K562 (cell line): ENCODE measurements around the gene C1QTNF12.
"Not testable (repeated sequence)": the region's sequence is repeated elsewhere in the genome, so short reads cannot be mapped to it uniquely, and the experiment has no call there.

ENCODE experiments used
- ESRRA ChIP-seq: fragments of 450-650 bp; IDR thresholded peaks from 2 replicates; pipeline ENCODE4 v1.6.1; 2014; ENCODE audit warnings: low read depth, mild to moderate bottlenecking, moderate library complexity, borderline replicate concordance
- MEF2A ChIP-seq: IDR thresholded peaks from 2 replicates; pipeline ENCODE4 v1.6.1; 2011; ENCODE audit warnings: low read depth, mild to moderate bottlenecking, low read length, moderate library complexity; ENCODE audit not compliant: control insufficient read depth
- PCBP1 ChIP-seq: fragments of 200-400 bp; formaldehyde crosslinking; IDR thresholded peaks from 2 replicates; pipeline ENCODE4 v1.6.1; 2018; ENCODE audit warnings: mild to moderate bottlenecking, low read depth, low read length; ENCODE audit not compliant: poor library complexity, severe bottlenecking
- PHF20 ChIP-seq: fragments of 450-650 bp; IDR thresholded peaks from 2 replicates; pipeline ENCODE4 v1.6.1; 2018; ENCODE audit not compliant: partially characterized antibody
- RAD21 ChIP-seq, 2 experiments: fragments of 250-450 bp in 1 of 2; fragments of 450-650 bp in 1 of 2; sonication (Bioruptor Pico) in 1 of 2; formaldehyde crosslinking in 1 of 2; IDR thresholded peaks in 1 of 2; conservative IDR thresholded peaks in 1 of 2; 2 replicates each; pipeline versions ENCODE4 v1.4.0 to v1.8.0; 2020 to 2022; ENCODE audit warnings: mild to moderate bottlenecking in 2 of 2, moderate library complexity in 1 of 2
- RBFOX2 ChIP-seq: fragments of 200-400 bp; formaldehyde crosslinking; IDR thresholded peaks from 2 replicates; pipeline ENCODE4 v1.6.1; 2017; ENCODE audit warnings: low read depth, mild to moderate bottlenecking, low read length, moderate library complexity
- RNF219 ChIP-seq: fragments of 250-450 bp; sonication (Bioruptor Pico); IDR thresholded peaks from 2 replicates; pipeline ENCODE4 v1.5.0; 2022; ENCODE audit warnings: mild to moderate bottlenecking
- SRSF9 ChIP-seq: fragments of 200-400 bp; formaldehyde crosslinking; IDR thresholded peaks from 2 replicates; pipeline ENCODE4 v1.6.1; 2017; ENCODE audit warnings: low read depth, low read length, borderline replicate concordance
- ZBED1 ChIP-seq: IDR thresholded peaks from 2 replicates; pipeline ENCODE4 v1.6.1; 2014
- ZNF121 ChIP-seq: sonication (generic); formaldehyde crosslinking; conservative IDR thresholded peaks from 2 replicates; pipeline ENCODE4 v1.8.0; 2022; ENCODE audit warnings: missing genetic modification reagents
- ZNF280B ChIP-seq: fragments of 250-450 bp; sonication (Bioruptor Pico); IDR thresholded peaks from 2 replicates; pipeline ENCODE4 v1.5.1; 2021; ENCODE audit warnings: mild to moderate bottlenecking
- ZNF561 ChIP-seq: fragments of 450-650 bp; formaldehyde crosslinking; conservative IDR thresholded peaks from 2 replicates; pipeline ENCODE4 v1.4.0; 2020; ENCODE audit warnings: mild to moderate bottlenecking, moderate library complexity
- ZSCAN29 ChIP-seq: fragments of 450-650 bp; IDR thresholded peaks from 2 replicates; pipeline ENCODE4 v1.6.1; 2017

GRCh38 chr1:1195726-1196125, 50.8 kb downstream of the C1QTNF12 start:
- TF ChIP-seq PCBP1; ZNF561 (CRISPR knock-in tag); RNF219 (CRISPR knock-in tag); ZSCAN29; ZBED1; RBFOX2; MEF2A; ESRRA; SRSF9; PHF20; ZNF121; ZNF280B; RAD21 (CRISPR knock-in tag; conservative IDR thresholded peaks at IDR 0.05 in 1 of 2, IDR thresholded peaks at IDR 0.05 in 1 of 2): not testable (repeated sequence)
